A673 (cell line): ENCODE data around the gene ABCA5. TPM values are rescaled to one million over a fixed set of nuclear protein-coding genes. Genes with fewer than 3 reads are reported as not detected.

ENCODE experiments used
- BruUV-seq: library from RNA; stranded (reverse); fragments of 400-500 nt; replicated peaks from 2 replicates; lab custom pipeline; 2021; lab: Mats Ljungman, UMichigan
- CTCF ChIA-PET: fragments of 300-600 bp; sonication (Branson Sonifier 250); formaldehyde crosslinking; loops from one replicate; lab custom pipeline; 2022; ENCODE audit warnings: antibody characterized with exemption; lab: Charles Lee
- POLR2A ChIA-PET: fragments of 300-600 bp; sonication (Branson Sonifier 250); formaldehyde crosslinking; loops from one replicate; lab custom pipeline; 2022; ENCODE audit warnings: antibody characterized with exemption; ENCODE audit not compliant: low non-redundant PET; lab: Charles Lee
- DNase-seq: peaks from one replicate; pipeline ENCODE4 v3.0.0-alpha.2; 2015; ENCODE audit warnings: low spot score
- H3K27ac ChIP-seq: fragments of 200-600 bp; sonication (generic); 2 replicates; pipeline ENCODE4 v1.5.1; 2016; ENCODE audit warnings: mixed run types, low read depth, mild to moderate bottlenecking, mixed read lengths, antibody characterized with exemption, low read length; ENCODE audit not compliant: poor library complexity, severe bottlenecking
- H3K27me3 ChIP-seq: fragments of 200-600 bp; sonication (generic); replicated peaks from 2 replicates; pipeline ENCODE4 v1.6.1; 2017; ENCODE audit warnings: mixed run types, low read depth, mild to moderate bottlenecking, mixed read lengths, antibody characterized with exemption, low read length; ENCODE audit not compliant: insufficient read depth, poor library complexity
- H3K36me3 ChIP-seq: fragments of 200-600 bp; sonication (generic); 2 replicates; pipeline ENCODE4 v1.6.1; 2016; ENCODE audit warnings: mixed run types, mild to moderate bottlenecking, mixed read lengths, antibody characterized with exemption, low read length; ENCODE audit not compliant: insufficient read depth, poor library complexity, severe bottlenecking
- H3K4me1 ChIP-seq: fragments of 200-600 bp; sonication (generic); 2 replicates; pipeline ENCODE4 v1.6.1; 2017; ENCODE audit warnings: mixed run types, mild to moderate bottlenecking, mixed read lengths, antibody characterized with exemption, low read length; ENCODE audit not compliant: insufficient read depth, poor library complexity, severe bottlenecking
- H3K4me3 ChIP-seq: fragments of 200-600 bp; sonication (generic); 2 replicates; pipeline ENCODE4 v1.5.1; 2016; ENCODE audit warnings: low read depth, mixed run types, mild to moderate bottlenecking, mixed read lengths, low read length; ENCODE audit not compliant: poor library complexity, severe bottlenecking
- H3K9me3 ChIP-seq: fragments of 200-600 bp; sonication (generic); 2 replicates; pipeline ENCODE4 v1.6.1; 2016; ENCODE audit warnings: mixed run types, low read depth, mild to moderate bottlenecking, mixed read lengths, antibody characterized with exemption, low read length; ENCODE audit not compliant: poor library complexity, severe bottlenecking
- EZH2 ChIP-seq: fragments of 200-600 bp; sonication (generic); IDR thresholded peaks from 2 replicates; pipeline ENCODE4 v1.6.1; 2017; ENCODE audit warnings: borderline replicate concordance, low read depth, mild to moderate bottlenecking, mixed read lengths, antibody characterized with exemption, low read length; ENCODE audit not compliant: poor library complexity, severe bottlenecking
- intact Hi-C: fragments of 100-400 bp; cut with micrococcal nuclease; formaldehyde crosslinking; loops from one replicate; pipeline ENCODE4 v1.10.0; 2022; ENCODE audit not compliant: unreplicated experiment
- total RNA-seq: library from RNA; stranded (reverse); gene quantifications from 2 replicates; pipeline ENCODE4 v1.2.3, GENCODE V29; 2021
- TF ChIP-seq, protein P1 (sequence below): fragments of 300-800, 200-600 bp; sonication (generic); conservative IDR thresholded peaks from 2 replicates; pipeline ENCODE4 v1.5.1; 2017; ENCODE audit warnings: low read depth, mild to moderate bottlenecking, antibody characterized with exemption, low read length, moderate library complexity, mixed read lengths

Gene ABCA5
- total RNA-seq, 1 experiment from 2014 or later: 14.7 TPM

DNA sequence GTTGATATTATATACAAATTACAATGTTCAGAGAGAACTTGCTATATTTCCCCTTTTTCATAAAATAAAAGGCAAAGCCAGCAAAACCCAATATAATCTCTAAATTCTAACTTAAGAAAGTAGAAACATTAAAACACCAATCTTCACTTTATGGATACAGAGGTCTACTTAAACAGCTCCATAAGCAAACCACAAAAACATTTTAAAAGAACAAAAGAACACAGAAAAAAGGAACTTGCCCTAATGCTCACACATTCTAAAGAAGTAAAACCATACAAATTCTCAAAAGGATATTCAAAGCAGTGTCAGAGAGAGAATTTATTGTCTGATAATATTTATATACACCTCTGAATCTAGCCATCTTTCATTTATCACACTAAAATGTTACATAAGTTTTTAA, 98.9 kb downstream of the ABCA5 start:
- POLR2A ChIA-PET: no interaction called here
- DNase-seq: no peak
- no peak for TF ChIP-seq EZH2
- TF ChIP-seq, protein P1, sequence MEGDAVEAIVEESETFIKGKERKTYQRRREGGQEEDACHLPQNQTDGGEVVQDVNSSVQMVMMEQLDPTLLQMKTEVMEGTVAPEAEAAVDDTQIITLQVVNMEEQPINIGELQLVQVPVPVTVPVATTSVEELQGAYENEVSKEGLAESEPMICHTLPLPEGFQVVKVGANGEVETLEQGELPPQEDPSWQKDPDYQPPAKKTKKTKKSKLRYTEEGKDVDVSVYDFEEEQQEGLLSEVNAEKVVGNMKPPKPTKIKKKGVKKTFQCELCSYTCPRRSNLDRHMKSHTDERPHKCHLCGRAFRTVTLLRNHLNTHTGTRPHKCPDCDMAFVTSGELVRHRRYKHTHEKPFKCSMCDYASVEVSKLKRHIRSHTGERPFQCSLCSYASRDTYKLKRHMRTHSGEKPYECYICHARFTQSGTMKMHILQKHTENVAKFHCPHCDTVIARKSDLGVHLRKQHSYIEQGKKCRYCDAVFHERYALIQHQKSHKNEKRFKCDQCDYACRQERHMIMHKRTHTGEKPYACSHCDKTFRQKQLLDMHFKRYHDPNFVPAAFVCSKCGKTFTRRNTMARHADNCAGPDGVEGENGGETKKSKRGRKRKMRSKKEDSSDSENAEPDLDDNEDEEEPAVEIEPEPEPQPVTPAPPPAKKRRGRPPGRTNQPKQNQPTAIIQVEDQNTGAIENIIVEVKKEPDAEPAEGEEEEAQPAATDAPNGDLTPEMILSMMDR: no peak
- Histone ChIP-seq H3K27me3 (no peaks in the 10 kb centered on the region), H3K4me3 (no peak overlapping the region), H3K27ac (no peak overlapping the region), H3K36me3 (no peaks in the 10 kb centered on the region), H3K9me3 (peaks cover 13% of the 10 kb centered on the region), H3K4me1 (no peaks in the 10 kb centered on the region)
- BruUV-seq: no TSS peak
- CTCF ChIA-PET: no interaction called here
- intact Hi-C loops: no loop called here

DNA sequence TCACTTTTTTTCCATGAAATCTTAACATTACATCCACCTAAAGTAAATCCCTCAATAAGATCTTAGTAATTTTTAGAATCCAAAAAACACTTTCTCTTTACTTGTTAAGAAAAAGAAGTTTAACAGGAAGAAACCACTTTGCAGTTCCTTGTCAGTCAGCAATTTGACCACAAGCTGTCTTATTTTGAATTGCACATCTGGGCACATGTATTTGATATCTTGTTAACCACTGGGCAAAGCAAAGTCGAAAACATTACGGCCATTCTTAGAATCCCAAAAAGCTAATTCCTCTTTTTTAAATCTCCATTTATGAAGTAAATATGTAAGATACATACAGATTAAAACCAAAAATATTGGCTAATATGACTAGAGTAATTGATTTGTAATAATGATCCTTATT, 99.4 kb downstream of the ABCA5 start:
- DNase-seq: no peak
- Histone ChIP-seq H3K27me3 (no peaks in the 10 kb centered on the region), H3K27ac (no peak overlapping the region), H3K36me3 (no peaks in the 10 kb centered on the region), H3K4me1 (no peaks in the 10 kb centered on the region), H3K4me3 (no peak overlapping the region), H3K9me3 (peaks cover 8% of the 10 kb centered on the region)
- TF ChIP-seq, protein P1: no peak
- no peak for TF ChIP-seq EZH2
- CTCF ChIA-PET: interaction anchor here (1.2 kb wide), 1 partner anchor 456 kb away, joined by 4 read pairs; no protein-coding TSS in a partner anchor
- intact Hi-C loops: no loop called here
- POLR2A ChIA-PET: no interaction called here
- BruUV-seq: no TSS peak

- Histone ChIP-seq H3K27ac (no peak overlapping the region), H3K9me3 (no peaks in the 10 kb centered on the region), H3K4me3 (no peak overlapping the region), H3K27me3 (no peaks in the 10 kb centered on the region), H3K36me3 (no peaks in the 10 kb centered on the region), H3K4me1 (no peaks in the 10 kb centered on the region)
- ChIA-PET POLR2A (no interaction called here), CTCF (no interaction called here)
- intact Hi-C loops: no loop called here
- no peak for DNase-seq
- BruUV-seq: no TSS peak
- no peak for TF ChIP-seq EZH2
These were observed 103.1 kb downstream of the ABCA5 start for GRCh38 chr17:69223809-69224208.

DNA sequence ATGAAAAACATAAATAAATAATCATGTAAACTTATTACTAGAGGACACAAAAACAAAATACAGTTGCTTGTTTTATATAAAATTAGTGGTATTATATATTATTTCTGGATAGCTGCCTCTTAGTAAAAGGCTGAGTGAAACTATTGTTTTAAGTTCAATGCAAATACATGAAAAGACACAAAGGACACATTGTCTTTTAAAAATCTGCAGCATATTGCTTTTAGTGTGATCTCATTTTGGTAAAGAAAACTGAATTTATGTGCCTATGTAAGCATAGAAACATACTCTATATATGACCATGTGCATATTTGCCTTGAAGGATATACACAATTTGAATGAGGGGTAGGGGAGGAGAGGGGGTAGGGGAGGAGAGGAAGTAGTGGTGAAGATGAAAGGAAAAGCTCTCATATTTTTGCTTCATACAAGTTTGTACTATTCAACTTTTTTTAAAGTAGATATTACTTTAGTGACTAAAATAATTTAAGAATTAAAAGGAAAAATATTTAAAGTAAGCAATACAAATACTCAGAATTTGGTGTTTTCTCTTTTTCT, 104.2 kb downstream of the ABCA5 start:
- no TSS peak for BruUV-seq
- Histone ChIP-seq H3K36me3 (no peaks in the 10 kb centered on the region), H3K27ac (no peak overlapping the region), H3K27me3 (no peaks in the 10 kb centered on the region), H3K9me3 (no peaks in the 10 kb centered on the region), H3K4me3 (no peak overlapping the region), H3K4me1 (no peaks in the 10 kb centered on the region)
- no peak for TF ChIP-seq EZH2
- TF ChIP-seq, protein P1: no peak
- ChIA-PET POLR2A (no interaction called here), CTCF (no interaction called here)
- intact Hi-C loops: no loop called here
- no peak for DNase-seq
